ENCODE data around the gene SYVN1. TPM values are rescaled to one million over a fixed set of nuclear protein-coding genes. Genes with fewer than 3 reads are reported as not detected.

SYVN1 gene
- total and polyA plus RNA-seq, 2 experiments from 2014 or later, result 16.2 to 16.8 TPM

DNA sequence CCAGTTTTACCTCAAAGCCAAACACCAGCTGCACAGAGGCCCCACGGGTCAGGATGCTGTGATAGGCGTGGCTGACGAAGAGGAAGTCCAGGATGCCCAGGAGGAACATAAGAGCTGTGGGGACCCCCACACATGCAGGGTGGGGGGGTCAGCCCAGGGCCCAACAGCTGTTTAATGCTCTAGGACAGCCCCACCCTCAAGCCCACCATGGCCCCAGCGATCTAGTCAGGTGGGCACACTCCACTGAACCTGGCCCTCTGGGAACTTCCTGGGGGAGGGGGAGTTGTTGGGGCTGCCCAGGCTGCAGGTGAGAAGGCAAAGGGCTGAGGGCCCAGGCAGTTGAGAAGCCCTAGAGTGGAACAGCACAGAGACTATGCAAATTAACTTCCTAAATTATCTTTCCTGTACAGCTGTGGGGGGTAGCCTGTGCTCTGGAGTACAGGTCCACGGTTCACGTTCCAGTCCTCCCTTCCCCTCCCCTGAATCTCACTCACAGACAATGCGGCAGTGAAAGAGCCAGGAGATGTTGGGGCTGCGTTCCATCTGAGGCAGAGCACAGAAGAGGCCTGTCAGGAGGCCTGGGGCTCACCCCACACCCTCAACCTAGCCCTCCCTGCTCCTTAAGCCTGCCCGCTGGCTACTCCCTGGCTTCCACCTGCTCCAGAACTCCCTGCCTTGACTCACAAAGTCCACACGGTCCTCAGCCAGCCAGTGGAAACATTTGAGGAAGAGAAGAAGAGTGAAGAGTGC is 1.9 kb downstream of the SYVN1 start:
- H3K36me3 ChIP-seq, result peaks cover 35% of the 10 kb centered on the region
- H3K27ac ChIP-seq, result no peak overlapping the region
- H3K9me3 ChIP-seq (ENCODE audit: low read depth), result no peaks in the 10 kb centered on the region
- no peak for DNase-seq (ENCODE audit: low read depth in 1 of 2, low spot score in 1 of 2)
- no peaks in the 10 kb centered on the region for H3K27me3 ChIP-seq
- H3K4me3 ChIP-seq, result no peak overlapping the region
- no peak for TF ChIP-seq CTCF (IDR thresholded peaks at IDR 0.05; ENCODE audit: low read depth, low read length)
- peaks cover 12% of the 10 kb centered on the region for H3K4me1 ChIP-seq (ENCODE audit: low read depth)

DNA sequence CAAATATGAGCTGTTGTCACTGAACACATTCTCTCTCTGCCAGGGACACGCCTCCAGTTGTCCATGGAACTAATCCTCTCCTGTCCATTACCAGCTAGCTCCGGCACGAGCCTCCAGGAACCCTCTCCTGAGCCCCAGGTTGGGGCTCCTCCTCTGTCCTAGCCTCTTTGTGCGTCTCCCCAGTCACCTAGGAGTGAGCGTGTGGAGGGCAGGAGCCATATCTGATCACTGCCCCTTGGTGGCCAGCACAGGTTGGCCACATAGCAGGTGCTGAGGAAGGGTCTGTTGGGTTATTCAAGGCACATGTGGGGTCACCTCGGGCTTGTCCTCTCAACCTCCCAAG is 2.5 kb downstream of the SYVN1 start:
- Histone ChIP-seq H3K9me3 (ENCODE audit: low read depth) (no peaks in the 10 kb centered on the region), H3K4me3 (no peak overlapping the region), H3K27ac (no peak overlapping the region), H3K27me3 (no peaks in the 10 kb centered on the region), H3K36me3 (peaks cover 36% of the 10 kb centered on the region), H3K4me1 (ENCODE audit: low read depth) (peaks cover 12% of the 10 kb centered on the region)
- DNase-seq (ENCODE audit: low read depth in 1 of 2, low spot score in 1 of 2), result no peak
- no peak for TF ChIP-seq CTCF (IDR thresholded peaks at IDR 0.05; ENCODE audit: low read depth, low read length)

- peaks cover 39% of the 10 kb centered on the region for H3K36me3 ChIP-seq
- DNase-seq (ENCODE audit: low read depth in 1 of 2, low spot score in 1 of 2), result no peak
These were observed 2.9 kb downstream of the SYVN1 start for GRCh38 chr11:65131417-65131776.

GRCh38 chr11:65130631-65131416 is 3.5 kb downstream of the SYVN1 start:
- peaks cover 42% of the 10 kb centered on the region for H3K36me3 ChIP-seq

More at GRCh38 chr11:65131417-65131776, 2.9 kb downstream of the SYVN1 start:
- Histone ChIP-seq H3K4me1 (ENCODE audit: low read depth) (peaks cover 12% of the 10 kb centered on the region), H3K9me3 (ENCODE audit: low read depth) (no peaks in the 10 kb centered on the region), H3K27ac (no peak overlapping the region), H3K27me3 (no peaks in the 10 kb centered on the region), H3K4me3 (no peak overlapping the region)
- no peak for TF ChIP-seq CTCF (IDR thresholded peaks at IDR 0.05; ENCODE audit: low read depth, low read length)

More at GRCh38 chr11:65130631-65131416, 3.5 kb downstream of the SYVN1 start:
- DNase-seq (ENCODE audit: low read depth in 1 of 2, low spot score in 1 of 2), result no peak
- H3K9me3 ChIP-seq (ENCODE audit: low read depth), result no peaks in the 10 kb centered on the region
- H3K27me3 ChIP-seq, result no peaks in the 10 kb centered on the region
- H3K4me1 ChIP-seq (ENCODE audit: low read depth), result peaks cover 10% of the 10 kb centered on the region
- no peak overlapping the region for H3K4me3 ChIP-seq
- H3K27ac ChIP-seq, result no peak overlapping the region
- no peak for TF ChIP-seq CTCF (IDR thresholded peaks at IDR 0.05; ENCODE audit: low read depth, low read length)

Data from cardiac muscle cell (in vitro differentiated cells and primary cell).